Stimulated activated CD8-positive, alpha-beta memory T cell treated with anti-CD3 and anti-CD28 coated beads, Interleukin-12 subunit alpha, Interleukin-12 subunit beta, amount 100 ng/mL, for 24 hours (primary cell): Measurements from ENCODE around the gene CCDC188.

Experiments used
- DNase-seq: peaks from one replicate; pipeline ENCODE4 v3.0.0-alpha.2; 2020; ENCODE audit errors: extremely low read depth

Gene CCDC188

DNA sequence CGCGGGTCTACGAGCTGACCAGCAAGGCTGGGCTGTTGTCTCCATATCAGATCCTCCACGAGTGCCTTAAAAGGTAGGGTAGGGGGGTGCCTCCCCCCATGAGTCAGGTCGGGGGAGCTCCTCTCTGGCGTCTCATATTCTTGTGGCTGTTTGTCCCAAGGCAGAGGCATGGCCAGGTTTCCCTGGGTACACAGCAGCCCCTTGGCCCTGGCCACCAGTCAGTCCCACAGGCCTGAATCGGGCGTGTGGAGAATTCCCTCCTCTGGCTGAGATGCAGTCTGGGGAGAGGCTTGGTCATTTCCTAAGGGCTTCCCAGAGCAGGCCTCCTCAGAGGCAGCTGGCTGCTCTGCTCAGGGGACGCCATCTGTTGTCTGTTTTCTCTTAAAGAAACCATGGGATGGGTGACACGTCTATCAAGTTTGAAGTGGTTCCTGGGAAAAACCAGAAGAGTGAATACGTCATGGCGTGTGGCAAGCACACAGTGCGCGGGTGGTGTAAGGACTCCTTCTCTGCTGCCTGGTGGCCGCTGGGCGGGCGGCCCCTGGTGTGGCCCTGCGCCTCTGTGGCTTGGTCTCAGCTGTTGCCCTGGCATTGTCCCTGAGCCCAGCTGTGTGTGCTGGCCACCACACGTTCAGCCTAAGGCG lies 44.5 kb downstream of the CCDC188 start:
- DNase-seq: no peak

DNA sequence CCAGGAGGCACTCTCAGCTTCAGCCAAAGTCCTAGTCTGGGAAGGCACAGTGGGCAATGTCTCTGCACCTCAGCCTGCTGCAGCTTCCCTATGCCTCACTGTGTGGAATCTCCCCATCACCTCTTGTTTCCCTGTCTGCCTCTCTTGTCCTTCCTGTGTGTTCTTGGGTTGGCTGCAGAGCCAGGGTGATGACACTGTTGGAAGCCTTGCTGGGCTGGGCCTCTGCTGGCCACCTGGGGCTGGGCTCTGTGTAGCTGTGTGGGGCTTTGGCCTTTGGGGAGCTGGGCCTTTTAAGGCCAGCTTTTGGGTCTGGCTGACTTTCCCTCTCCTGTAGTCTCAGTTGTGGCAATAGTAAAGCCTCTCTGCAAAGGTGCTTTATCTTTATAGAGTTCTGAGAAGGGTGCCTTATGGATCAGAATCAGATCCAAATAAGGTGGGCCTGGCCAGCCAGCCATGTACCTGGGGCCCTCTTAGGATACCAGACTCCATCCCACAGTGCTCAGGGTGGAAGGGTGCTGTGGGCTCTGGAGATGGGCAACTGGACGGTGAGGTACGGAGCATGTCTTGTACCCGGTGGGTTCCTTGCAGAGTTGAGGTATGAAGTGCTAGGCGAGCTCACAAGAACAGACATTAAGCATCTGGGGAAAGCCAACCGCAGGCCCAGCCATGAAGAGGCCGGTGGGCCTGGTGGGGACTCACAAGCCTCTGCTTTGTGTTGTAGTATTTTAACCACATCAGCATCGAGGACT lies 45.2 kb downstream of the CCDC188 start:
- DNase-seq: no peak

- no peak for DNase-seq
Measured at GRCh38 chr22:20102203-20102780, 48.6 kb downstream of the CCDC188 start.

GRCh38 chr22:20101638-20102037 lies 49.2 kb downstream of the CCDC188 start:
- no peak for DNase-seq

DNA sequence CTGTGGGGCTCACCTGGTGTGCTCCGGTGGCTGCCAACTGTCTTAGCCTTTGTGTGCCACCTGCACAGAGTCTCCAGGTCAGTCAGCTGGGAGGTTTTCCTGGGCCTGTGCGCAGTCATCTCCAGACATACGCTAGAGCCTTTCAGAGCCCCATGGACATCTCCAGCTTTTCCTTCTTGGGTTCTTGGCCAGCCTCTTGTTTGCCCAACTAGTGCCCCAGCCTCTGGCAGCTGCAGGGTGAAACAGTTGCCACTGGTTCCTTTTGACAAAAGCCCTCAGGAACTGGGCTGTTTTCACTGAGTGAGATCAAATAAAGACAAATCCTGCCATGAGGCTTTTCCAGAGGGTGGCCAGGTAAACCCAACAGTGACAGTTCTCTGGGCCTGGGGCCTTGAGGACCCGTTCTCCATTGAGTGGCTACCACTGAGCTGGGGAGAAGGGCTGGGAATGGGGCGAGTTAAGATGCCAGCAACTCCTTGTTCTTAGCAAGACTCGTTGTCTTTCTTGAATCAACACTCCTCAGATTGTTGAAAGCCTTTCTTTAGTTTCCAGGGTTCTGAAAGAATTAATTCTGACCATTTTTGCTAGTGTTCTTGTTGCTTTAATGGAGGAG lies 51.6 kb downstream of the CCDC188 start:
- no peak for DNase-seq
